ENCODE results near the gene NUBP1. TPM values are rescaled to one million over a fixed set of nuclear protein-coding genes. Genes with fewer than 3 reads are reported as not detected.
A peak's percentile ranks its signal among the peaks of the same experiment; 100 is the strongest.

Gene NUBP1
- total RNA-seq, 1 donor from 2014 or later = 32.9 TPM

DNA sequence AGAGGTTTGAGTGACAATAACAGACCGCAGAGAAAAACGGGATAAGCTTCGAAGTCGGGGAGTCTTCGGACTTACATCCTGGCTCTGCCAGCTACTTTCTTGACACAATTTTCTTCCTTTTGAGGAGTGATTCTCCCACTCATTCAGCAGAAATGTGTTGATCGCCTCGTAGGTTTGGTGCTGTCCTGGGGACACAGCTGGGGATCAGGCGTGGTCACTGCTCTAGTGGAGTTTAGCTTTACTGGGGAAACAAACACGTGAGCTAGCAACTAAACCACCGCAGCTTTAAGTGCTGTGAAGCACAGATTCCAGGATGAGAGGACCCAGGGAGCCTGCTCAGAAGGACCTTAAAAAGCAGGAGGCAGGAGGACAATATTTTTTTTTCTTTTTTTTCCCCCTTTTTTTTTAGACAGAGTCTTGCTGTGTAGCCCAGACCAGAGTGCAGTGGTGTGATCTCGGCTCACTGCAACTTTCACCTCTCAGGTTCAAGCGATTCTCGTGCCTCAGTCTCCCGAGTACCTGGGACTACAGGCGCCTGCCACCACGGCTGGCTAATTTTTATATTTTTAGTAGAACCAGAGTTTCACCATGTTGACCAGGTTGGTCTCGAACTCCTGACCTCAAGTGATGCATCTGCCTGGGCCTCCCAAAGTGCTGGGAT, 858 bp downstream of the NUBP1 start:
- TF ChIP-seq, protein P1, sequence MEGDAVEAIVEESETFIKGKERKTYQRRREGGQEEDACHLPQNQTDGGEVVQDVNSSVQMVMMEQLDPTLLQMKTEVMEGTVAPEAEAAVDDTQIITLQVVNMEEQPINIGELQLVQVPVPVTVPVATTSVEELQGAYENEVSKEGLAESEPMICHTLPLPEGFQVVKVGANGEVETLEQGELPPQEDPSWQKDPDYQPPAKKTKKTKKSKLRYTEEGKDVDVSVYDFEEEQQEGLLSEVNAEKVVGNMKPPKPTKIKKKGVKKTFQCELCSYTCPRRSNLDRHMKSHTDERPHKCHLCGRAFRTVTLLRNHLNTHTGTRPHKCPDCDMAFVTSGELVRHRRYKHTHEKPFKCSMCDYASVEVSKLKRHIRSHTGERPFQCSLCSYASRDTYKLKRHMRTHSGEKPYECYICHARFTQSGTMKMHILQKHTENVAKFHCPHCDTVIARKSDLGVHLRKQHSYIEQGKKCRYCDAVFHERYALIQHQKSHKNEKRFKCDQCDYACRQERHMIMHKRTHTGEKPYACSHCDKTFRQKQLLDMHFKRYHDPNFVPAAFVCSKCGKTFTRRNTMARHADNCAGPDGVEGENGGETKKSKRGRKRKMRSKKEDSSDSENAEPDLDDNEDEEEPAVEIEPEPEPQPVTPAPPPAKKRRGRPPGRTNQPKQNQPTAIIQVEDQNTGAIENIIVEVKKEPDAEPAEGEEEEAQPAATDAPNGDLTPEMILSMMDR (conservative IDR thresholded peaks at IDR 0.05) = no peak
- DNase-seq (ENCODE audit: low read depth, low spot score) = no peak
- Mint-ChIP-seq H3K9me3 (no peaks in the 10 kb centered on the region), H3K36me3 (ENCODE audit: low read depth) (no peaks in the 10 kb centered on the region), H3K27ac (ENCODE audit: unreplicated experiment) (peak overlapping the region; percentile 13), H3K27me3 (ENCODE audit: low read depth) (no peaks in the 10 kb centered on the region), H3K4me3 (peak overlapping the region; percentile 97), H3K4me1 (peaks cover 28% of the 10 kb centered on the region)

DNA sequence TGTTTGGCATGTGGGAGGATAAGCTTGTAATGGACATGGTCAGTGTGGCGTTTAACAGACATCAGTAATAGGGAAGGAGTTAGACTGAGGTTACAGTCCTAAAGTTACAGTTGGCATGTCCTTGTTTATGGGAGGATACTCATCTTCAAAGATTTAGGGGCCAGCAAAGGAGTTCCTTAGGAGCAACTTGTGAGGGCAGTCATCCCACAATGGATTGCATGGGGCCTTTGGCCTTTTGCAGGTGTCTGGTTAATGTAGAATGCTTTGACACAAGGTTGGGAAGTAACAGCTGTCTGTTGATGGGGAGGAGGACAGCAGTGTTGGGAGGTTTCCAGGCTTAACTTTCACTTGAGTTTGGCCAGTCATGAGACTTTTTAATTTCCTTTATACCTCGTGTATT, 2.2 kb downstream of the NUBP1 start:
- DNase-seq (ENCODE audit: low read depth, low spot score) = no peak
- H3K27ac Mint-ChIP-seq (ENCODE audit: unreplicated experiment) = no peak overlapping the region
- peak overlapping the region; percentile 33 for H3K4me3 Mint-ChIP-seq
- TF ChIP-seq, protein P1 (conservative IDR thresholded peaks at IDR 0.05) = no peak
- no peaks in the 10 kb centered on the region for H3K36me3 Mint-ChIP-seq (ENCODE audit: low read depth)
- peaks cover 28% of the 10 kb centered on the region for H3K4me1 Mint-ChIP-seq
- H3K27me3 Mint-ChIP-seq (ENCODE audit: low read depth) = no peaks in the 10 kb centered on the region
- no peaks in the 10 kb centered on the region for H3K9me3 Mint-ChIP-seq

DNA sequence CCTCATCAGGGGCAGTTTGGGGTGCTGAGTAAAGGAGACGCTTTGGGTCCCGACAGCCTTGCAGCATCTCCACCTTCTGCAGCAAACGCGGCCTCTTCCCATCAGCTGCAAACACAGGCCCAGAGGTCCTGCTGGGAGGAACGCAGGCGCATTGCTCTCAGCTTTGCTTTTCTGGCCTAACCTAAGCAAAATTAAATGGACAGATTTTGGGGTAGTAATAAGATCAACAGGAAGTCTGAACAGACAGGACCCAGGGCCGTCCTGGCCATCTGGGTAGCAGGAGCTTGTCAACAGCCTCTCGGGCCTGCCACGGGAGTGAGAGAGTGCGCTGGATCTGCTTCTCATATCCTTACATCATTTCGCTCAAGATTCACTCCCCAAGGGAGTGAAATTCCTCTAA, 7.2 kb downstream of the NUBP1 start:
- Mint-ChIP-seq H3K9me3 (no peaks in the 10 kb centered on the region), H3K36me3 (ENCODE audit: low read depth) (peaks cover 2% of the 10 kb centered on the region), H3K4me1 (peaks cover under 1% of the 10 kb centered on the region), H3K27ac (ENCODE audit: unreplicated experiment) (peak overlapping the region; percentile 27), H3K27me3 (ENCODE audit: low read depth) (no peaks in the 10 kb centered on the region), H3K4me3 (peak overlapping the region; percentile 13)
- no peak for DNase-seq (ENCODE audit: low read depth, low spot score)
- TF ChIP-seq, protein P1 (conservative IDR thresholded peaks at IDR 0.05) = no peak

DNA sequence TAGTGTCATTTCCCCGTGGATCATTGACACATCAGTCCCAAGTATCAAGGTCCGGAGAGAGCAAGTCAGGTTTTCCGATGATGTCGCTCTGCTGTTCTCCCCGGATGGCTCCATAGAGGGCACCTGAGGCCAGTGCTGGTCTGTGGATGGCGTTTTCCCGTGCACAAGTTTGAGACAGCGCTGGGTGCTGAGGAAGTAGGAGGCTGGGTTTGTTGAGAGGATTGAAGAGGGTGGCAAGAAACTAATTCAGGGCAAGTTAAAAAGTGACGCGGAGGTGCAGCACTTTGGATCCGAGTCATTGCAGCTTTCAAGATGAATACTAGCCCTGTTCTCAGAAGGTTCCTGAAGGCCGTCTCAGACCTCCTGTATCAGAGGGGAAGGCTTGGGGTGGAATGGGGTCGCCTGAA, 7.7 kb downstream of the NUBP1 start:
- no peaks in the 10 kb centered on the region for H3K9me3 Mint-ChIP-seq
- no peak for DNase-seq (ENCODE audit: low read depth, low spot score)
- peak overlapping the region; percentile 83 for H3K27ac Mint-ChIP-seq (ENCODE audit: unreplicated experiment)
- no peak overlapping the region for H3K4me3 Mint-ChIP-seq
- no peaks in the 10 kb centered on the region for H3K27me3 Mint-ChIP-seq (ENCODE audit: low read depth)
- H3K4me1 Mint-ChIP-seq = no peaks in the 10 kb centered on the region
- TF ChIP-seq, protein P1 (conservative IDR thresholded peaks at IDR 0.05) = no peak
- peaks cover 2% of the 10 kb centered on the region for H3K36me3 Mint-ChIP-seq (ENCODE audit: low read depth)

DNA sequence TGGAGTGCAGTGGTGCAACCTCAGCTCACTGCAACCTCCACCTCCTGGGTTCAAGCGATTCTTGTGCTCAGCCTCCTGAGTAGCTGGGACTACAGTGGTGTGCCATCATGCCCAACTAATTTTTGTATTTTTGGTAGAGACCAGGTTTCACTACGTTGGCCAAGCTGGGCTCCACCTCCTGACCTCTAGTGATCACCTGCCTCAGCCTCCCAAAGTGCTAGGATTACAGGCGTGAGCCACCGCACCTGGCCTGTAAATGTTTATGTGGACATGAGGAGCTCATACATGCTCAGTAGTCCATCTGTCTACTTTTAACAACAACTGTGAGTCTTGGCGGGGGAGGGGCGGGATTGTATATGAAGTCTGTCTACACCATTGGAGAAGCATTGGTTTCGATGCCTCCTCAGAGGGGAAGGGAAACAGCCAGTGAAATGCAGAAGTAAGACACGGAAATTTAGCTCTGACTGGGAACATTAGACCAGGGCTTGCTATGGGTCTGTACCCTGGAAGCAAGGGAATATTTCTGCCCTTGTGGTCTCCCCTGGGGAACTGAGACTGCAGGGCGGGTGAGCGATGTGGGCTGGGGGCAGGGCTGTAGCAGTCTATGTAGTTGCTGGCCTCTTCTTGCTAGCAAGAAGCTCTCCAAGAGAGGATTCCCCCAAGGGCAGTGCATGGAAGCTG, 9.3 kb downstream of the NUBP1 start:
- Mint-ChIP-seq H3K36me3 (ENCODE audit: low read depth) (peaks cover 5% of the 10 kb centered on the region), H3K9me3 (no peaks in the 10 kb centered on the region), H3K4me3 (no peak overlapping the region), H3K27ac (ENCODE audit: unreplicated experiment) (no peak overlapping the region), H3K27me3 (ENCODE audit: low read depth) (no peaks in the 10 kb centered on the region), H3K4me1 (no peaks in the 10 kb centered on the region)
- DNase-seq (ENCODE audit: low read depth, low spot score) = no peak
- TF ChIP-seq, protein P1 (conservative IDR thresholded peaks at IDR 0.05) = no peak

All from neural crest cell (in vitro differentiated cells).